HepG2 (cell line): ENCODE data around the gene PSMD1. TPM values are rescaled to one million over a fixed set of nuclear protein-coding genes. Genes with fewer than 3 reads are reported as not detected.

Experiments used
- ATAC-seq: fragments of 200-7000 bp; cut with Tn5 transposase; 3 replicates; pipeline ENCODE4 v1.9.1; 2020; ENCODE audit warnings: mild to moderate bottlenecking, moderate library complexity
- BruUV-seq: library from RNA; stranded (reverse); fragments of 400-500 nt; replicated peaks from 2 replicates; lab custom pipeline; 2021; lab: Mats Ljungman, UMichigan
- CTCF ChIA-PET: fragments of 300-600 bp; formaldehyde crosslinking; extraction: SDS; loops from one replicate; lab custom pipeline; 2021; ENCODE audit warnings: low total read pairs, inconsistent platforms, low intra/inter-chr PET ratio; lab: Yijun Ruan, JAX
- POLR2A ChIA-PET: fragments of 350-600 bp; sonication (Branson Sonifier 250); formaldehyde crosslinking; loops from one replicate; lab custom pipeline; 2020; ENCODE audit warnings: antibody characterized with exemption, inconsistent platforms; lab: Yijun Ruan, JAX
- DNase-seq: peaks from one replicate; pipeline ENCODE4 v3.0.0-alpha.2; 2015; ENCODE audit warnings: low spot score
- FAIRE-seq: peaks from 3 replicates; lab custom pipeline; 2011; peaks lifted over from hg19 to GRCh38; lab: Jason Lieb, UNC
- H2AFZ ChIP-seq: one replicate; pipeline ENCODE4 v1.6.1; 2011; ENCODE audit warnings: low read length, inconsistent platforms
- H3K27ac ChIP-seq: fragments of 300-600 bp; 3 replicates; pipeline ENCODE4 v1.8.0; 2011; ENCODE audit warnings: mixed run types, mild to moderate bottlenecking, mixed read lengths, low read length, inconsistent platforms; ENCODE audit not compliant: insufficient read depth; ENCODE audit errors: extremely low read length
- H3K27me3 ChIP-seq, 2 experiments: fragments of 200-600 bp in 1 of 2; 2 replicates in 1 of 2; 3 replicates in 1 of 2; pipeline versions ENCODE4 v1.6.0 to v1.8.0; 2011; ENCODE audit warnings: low read length in 2 of 2, mild to moderate bottlenecking in 2 of 2, moderate library complexity in 2 of 2, inconsistent platforms in 1 of 2; ENCODE audit not compliant: insufficient read depth in 2 of 2, control insufficient read depth in 1 of 2
- H3K36me3 ChIP-seq, 2 experiments: fragments of 200-600 bp in 1 of 2; replicated peaks in 1 of 2; 2 replicates in 1 of 2; 3 replicates in 1 of 2; pipeline versions ENCODE4 v1.5.1 to v1.8.0; 2011; ENCODE audit warnings: low read length in 2 of 2, inconsistent platforms in 1 of 2; ENCODE audit not compliant: insufficient read depth in 2 of 2, control insufficient read depth in 1 of 2
- H3K4me1 ChIP-seq: 2 replicates; pipeline ENCODE4 v1.5.1; 2012; ENCODE audit warnings: low read length, inconsistent platforms; ENCODE audit not compliant: insufficient read depth
- H3K4me2 ChIP-seq: 2 replicates; pipeline ENCODE4 v1.6.0; 2011; ENCODE audit warnings: low read depth, low read length, inconsistent platforms
- H3K4me3 ChIP-seq, 3 experiments: fragments of 200-600 bp in 1 of 3; sonication (generic), shearing (Covaris generic) in 1 of 3; replicated peaks in 1 of 3; 2 replicates each; pipeline ENCODE4 v1.5.1; 2011 to 2016; ENCODE audit warnings: low read length in 3 of 3, inconsistent platforms in 2 of 3, low read depth in 2 of 3, mild to moderate bottlenecking in 2 of 3, control low read depth in 1 of 3, mixed read lengths in 1 of 3; ENCODE audit not compliant: insufficient read depth in 1 of 3
- H3K79me2 ChIP-seq: one replicate; pipeline ENCODE4 v1.6.1; 2011; ENCODE audit warnings: low read length, inconsistent platforms; ENCODE audit not compliant: insufficient read depth
- H3K9ac ChIP-seq: 2 replicates; pipeline ENCODE4 v1.6.0; 2011; ENCODE audit warnings: mild to moderate bottlenecking, low read depth, low read length, inconsistent platforms; ENCODE audit not compliant: insufficient read depth
- H3K9me3 ChIP-seq: 2 replicates; pipeline ENCODE4 v1.5.1; 2012; ENCODE audit warnings: mild to moderate bottlenecking, low read length
- H4K20me1 ChIP-seq: 2 replicates; pipeline ENCODE4 v1.6.0; 2011; ENCODE audit warnings: inconsistent platforms, mild to moderate bottlenecking, low read length, moderate library complexity; ENCODE audit not compliant: insufficient read depth
- GLI4 ChIP-seq: sonication (generic); formaldehyde crosslinking; IDR thresholded peaks from 2 replicates; pipeline ENCODE4 v1.5.1; 2020; ENCODE audit warnings: missing genetic modification reagents, mild to moderate bottlenecking, moderate library complexity, borderline replicate concordance
- HNRNPL ChIP-seq: fragments of 200-400 bp; formaldehyde crosslinking; IDR thresholded peaks from 2 replicates; pipeline ENCODE4 v1.6.1; 2017; ENCODE audit warnings: mild to moderate bottlenecking, low read depth, low read length
- MAFF ChIP-seq: IDR thresholded peaks from 2 replicates; pipeline ENCODE4 v1.6.1; 2011; ENCODE audit warnings: low read depth, low read length, improper control_type of control experiment
- MATR3 ChIP-seq: sonication (generic); formaldehyde crosslinking; IDR thresholded peaks from 2 replicates; pipeline ENCODE4 v1.4.0; 2020; ENCODE audit warnings: missing genetic modification reagents
- PAF1 ChIP-seq: IDR thresholded peaks from 2 replicates; pipeline ENCODE4 v1.6.1; 2016; ENCODE audit warnings: missing genetic modification reagents, missing compliant biosample characterization
- SMARCC2 ChIP-seq: fragments of 450-650 bp; IDR thresholded peaks from 2 replicates; pipeline ENCODE4 v1.6.1; 2017; ENCODE audit warnings: antibody characterized with exemption, mild to moderate bottlenecking
- TOPORS ChIP-seq: sonication (generic); formaldehyde crosslinking; IDR thresholded peaks from 2 replicates; pipeline ENCODE4 v1.8.0; 2023; ENCODE audit warnings: mild to moderate bottlenecking, missing genetic modification reagents
- ZFP36 ChIP-seq: fragments of 150-350 bp; IDR thresholded peaks from 2 replicates; pipeline ENCODE4 v1.6.1; 2018; ENCODE audit warnings: borderline replicate concordance, low read length, low read depth; ENCODE audit not compliant: partially characterized antibody
- ZFYVE20 ChIP-seq: sonication (generic); formaldehyde crosslinking; IDR thresholded peaks from 2 replicates; pipeline ENCODE4 v1.8.0; 2023; ENCODE audit warnings: low read depth, mild to moderate bottlenecking, moderate library complexity, missing genetic modification reagents, borderline replicate concordance
- ZNF260 ChIP-seq: sonication (generic); formaldehyde crosslinking; IDR thresholded peaks from 2 replicates; pipeline ENCODE4 v1.4.0; 2020; ENCODE audit warnings: missing genetic modification reagents, low read depth, mild to moderate bottlenecking, borderline replicate concordance
- ZNF768 ChIP-seq: sonication (generic); formaldehyde crosslinking; IDR thresholded peaks from 2 replicates; pipeline ENCODE4 v1.4.0; 2020; ENCODE audit warnings: missing genetic modification reagents
- WGBS: methylation state at CpG from one replicate; pipeline ENCODE4 v1.1.6; 2017; ENCODE audit warnings: low lambda C conversion rate; 5-methylcytosine and 5-hydroxymethylcytosine counted together
- in situ Hi-C: cut with HindIII; loops from 2 replicates; pipeline ENCODE4 v1.10.0; 2017; ENCODE audit warnings: low pct_unique_long_range_greater_than_20kb; ENCODE audit not compliant: extremely low pct_ligation_motif_present
- intact Hi-C: fragments of 100-400 bp; cut with micrococcal nuclease; formaldehyde crosslinking; loops from one replicate; pipeline ENCODE4 v1.10.0; 2022; ENCODE audit not compliant: unreplicated experiment
- polyA plus RNA-seq, 8 experiments: library from polyadenylated mRNA; depleted of rRNA in 3 of 8; stranded (reverse) in 7 of 8; unstranded in 1 of 8; fragments of >200 nt; fragmentation: Illumina TruSeq in 4 of 8; extraction: Trizol in 4 of 8; gene quantifications; 2 replicates each; pipeline versions ENCODE4 v1.2.1 to v1.2.3, GENCODE V29; 2011 to 2016; ENCODE audit warnings: low read depth in 4 of 8, missing spikeins in 1 of 8, mixed read lengths in 1 of 8; ENCODE audit not compliant: insufficient read depth in 1 of 8
- total RNA-seq, 5 experiments: library from RNA; depleted of rRNA; stranded (reverse); fragments of >200 nt; fragmentation: Illumina TruSeq; extraction: Trizol; gene quantifications; 2 replicates each; pipeline ENCODE4 v1.2.3, GENCODE V29; 2016; ENCODE audit warnings: low read depth in 1 of 5
- TF ChIP-seq, protein P1 (sequence below): sonication (generic); formaldehyde crosslinking; conservative IDR thresholded peaks from 2 replicates; pipeline ENCODE4 v1.8.0; 2022; ENCODE audit warnings: low read depth, missing genetic modification reagents

PSMD1 gene
- total and polyA plus RNA-seq, 2 of the 13 experiments (the other 11 are each of a cell fraction or from before 2014, with no cell fraction given), result 136 to 191 TPM

DNA sequence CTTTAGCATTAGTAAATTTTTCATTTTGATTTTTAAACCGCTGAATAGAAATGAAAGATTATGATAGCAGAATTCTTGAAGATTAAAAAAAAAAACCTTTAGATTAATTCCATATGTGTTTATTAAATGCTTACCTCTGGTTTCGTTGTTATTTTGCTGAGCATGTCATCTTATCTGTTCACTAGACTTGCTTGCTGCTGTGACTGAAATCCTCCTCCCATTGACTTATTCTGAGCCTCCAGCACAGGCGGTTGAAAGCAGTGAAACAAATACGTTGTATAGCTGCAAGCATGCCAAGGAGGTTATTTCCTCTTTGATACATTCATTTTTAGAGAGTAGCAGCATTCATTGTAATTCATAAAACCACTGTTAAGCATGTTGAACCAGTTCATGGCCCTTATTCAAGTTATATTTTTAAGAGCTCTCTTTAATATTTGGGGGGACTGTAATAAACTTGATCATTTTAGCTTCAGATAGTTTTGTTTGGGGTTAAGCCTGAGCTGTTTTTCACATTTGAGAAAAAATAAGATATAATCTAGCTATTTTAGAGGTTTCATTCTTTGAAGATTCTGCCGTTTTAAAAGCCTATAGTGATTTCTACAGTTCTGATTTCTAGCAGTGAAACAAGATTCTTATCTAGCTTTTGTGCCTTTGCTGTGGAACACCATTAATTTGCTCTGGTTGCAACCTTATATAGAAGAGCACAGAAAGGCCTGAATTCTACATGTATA lies 68.3 kb downstream of the PSMD1 start, which contains the start of gene HTR2B:
HTR2B (minus strand) TSS at position 205 of the 731 bp plus-strand sequence. CDS start 1,278 bp downstream, outside the sequence.
- Histone ChIP-seq H3K79me2 (peaks cover 5% of the 10 kb centered on the region), H3K9me3 (no peaks in the 10 kb centered on the region), H3K36me3 (peaks cover 0 to 2% of the 10 kb centered on the region in 2 experiments; a peak in 1 of 5 replicates), H3K4me1 (peaks cover 17% of the 10 kb centered on the region), H3K27me3 (no peaks in the 10 kb centered on the region), H4K20me1 (no peaks in the 10 kb centered on the region), H3K9ac (no peak within 1 kb of the TSS), H3K4me3 (no peak within 1 kb of the TSS), H3K27ac (peak within 1 kb of the TSS; percentile 7), H3K4me2 (no peak within 1 kb of the TSS), H2AFZ (no peak within 1 kb of the TSS)
- BruUV-seq, result no TSS peak
- intact Hi-C loops (no loop called here), in situ Hi-C loops (no loop called here)
- DNase-seq, result no peak
- no peak for ATAC-seq
- no peak for FAIRE-seq
- 97% methylated on average over 5 of the region's 5 CpGs for WGBS
- ChIA-PET POLR2A (interaction anchor here (0.8 kb wide), 1 partner anchor 65 kb away, joined by 3 read pairs; no protein-coding TSS in a partner anchor), CTCF (no interaction called here)
- TF ChIP-seq ZNF260 (CRISPR knock-in tag), result no peak
- TF ChIP-seq, protein P1, sequence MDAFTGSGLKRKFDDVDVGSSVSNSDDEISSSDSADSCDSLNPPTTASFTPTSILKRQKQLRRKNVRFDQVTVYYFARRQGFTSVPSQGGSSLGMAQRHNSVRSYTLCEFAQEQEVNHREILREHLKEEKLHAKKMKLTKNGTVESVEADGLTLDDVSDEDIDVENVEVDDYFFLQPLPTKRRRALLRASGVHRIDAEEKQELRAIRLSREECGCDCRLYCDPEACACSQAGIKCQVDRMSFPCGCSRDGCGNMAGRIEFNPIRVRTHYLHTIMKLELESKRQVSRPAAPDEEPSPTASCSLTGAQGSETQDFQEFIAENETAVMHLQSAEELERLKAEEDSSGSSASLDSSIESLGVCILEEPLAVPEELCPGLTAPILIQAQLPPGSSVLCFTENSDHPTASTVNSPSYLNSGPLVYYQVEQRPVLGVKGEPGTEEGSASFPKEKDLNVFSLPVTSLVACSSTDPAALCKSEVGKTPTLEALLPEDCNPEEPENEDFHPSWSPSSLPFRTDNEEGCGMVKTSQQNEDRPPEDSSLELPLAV, result no peak
- no peak for TF ChIP-seq ZNF768 (CRISPR knock-in tag)
- no peak for TF ChIP-seq GLI4 (CRISPR knock-in tag)
- TF ChIP-seq SMARCC2, result no peak
- TF ChIP-seq PAF1, result no peak
- TF ChIP-seq TOPORS (CRISPR knock-in tag), result no peak
- no peak for TF ChIP-seq ZFP36
- TF ChIP-seq MATR3 (CRISPR knock-in tag), result no peak
- TF ChIP-seq HNRNPL, result no peak
- no peak for TF ChIP-seq ZFYVE20
- no peak for TF ChIP-seq MAFF
